Measurements from ENCODE around the gene CDK2.

CDK2 gene

GRCh38 chr12:55937981-55938380 is 28.6 kb upstream of the CDK2 start:
- no peak for DNase-seq (ENCODE audit: low read depth in 4 of 4, low spot score in 1 of 4)

GRCh38 chr12:55938826-55939501 is 27.7 kb upstream of the CDK2 start:
- DNase-seq (ENCODE audit: low read depth in 4 of 4, low spot score in 1 of 4), result no peak

- DNase-seq (ENCODE audit: low read depth in 4 of 4, low spot score in 1 of 4), result peak; percentile 62 to 76 (median 67)
These were observed 26.4 kb upstream of the CDK2 start for GRCh38 chr12:55940065-55940732.

- no peak for DNase-seq (ENCODE audit: low read depth in 4 of 4, low spot score in 1 of 4)
These were observed 24.6 kb upstream of the CDK2 start for GRCh38 chr12:55942055-55942454.

- no peak for DNase-seq (ENCODE audit: low read depth in 4 of 4, low spot score in 1 of 4)
These were observed 24.0 kb upstream of the CDK2 start for GRCh38 chr12:55942577-55943136.

- DNase-seq (ENCODE audit: low read depth in 4 of 4, low spot score in 1 of 4), result no peak
These were observed 20.1 kb upstream of the CDK2 start for GRCh38 chr12:55946553-55946952.

GRCh38 chr12:55955344-55955743 is 11.3 kb upstream of the CDK2 start:
- DNase-seq (ENCODE audit: low read depth in 4 of 4, low spot score in 1 of 4), result no peak

GRCh38 chr12:55955800-55956508 is 10.7 kb upstream of the CDK2 start:
- peak in 2 of 4 experiments; percentile 28 to 36 for DNase-seq (ENCODE audit: low read depth in 4 of 4, low spot score in 1 of 4)

- no peak for DNase-seq (ENCODE audit: low read depth in 4 of 4, low spot score in 1 of 4)
These were observed 9.3 kb upstream of the CDK2 start for GRCh38 chr12:55957106-55957859.

- DNase-seq (ENCODE audit: low read depth in 4 of 4, low spot score in 1 of 4), result no peak
These were observed 2.9 kb upstream of the CDK2 start for GRCh38 chr12:55963760-55964159.

GRCh38 chr12:55965240-55965639 is 1.4 kb upstream of the CDK2 start:
- no peak for DNase-seq (ENCODE audit: low read depth in 4 of 4, low spot score in 1 of 4)

- no peak for DNase-seq (ENCODE audit: low read depth in 4 of 4, low spot score in 1 of 4)
These were observed 656 bp upstream of the CDK2 start, which contains the start of gene PMEL for GRCh38 chr12:55965941-55966407. Gene PMEL, minus strand, starts transcription at chr12:55966042. Its CDS starts 31 bp downstream, at chr12:55966011.

GRCh38 chr12:55969356-55969755 is 2.7 kb downstream of the CDK2 start:
- no peak for DNase-seq (ENCODE audit: low read depth in 4 of 4, low spot score in 1 of 4)

- DNase-seq (ENCODE audit: low read depth in 4 of 4, low spot score in 1 of 4), result no peak
These were observed 4.1 kb downstream of the CDK2 start for GRCh38 chr12:55970775-55971174.

- no peak for DNase-seq (ENCODE audit: low read depth in 4 of 4, low spot score in 1 of 4)
These were observed 5.4 kb downstream of the CDK2 start for GRCh38 chr12:55972042-55972441.

GRCh38 chr12:55972456-55972855 is 5.8 kb downstream of the CDK2 start:
- no peak for DNase-seq (ENCODE audit: low read depth in 4 of 4, low spot score in 1 of 4)

- no peak for DNase-seq (ENCODE audit: low read depth in 4 of 4, low spot score in 1 of 4)
These were observed 6.4 kb downstream of the CDK2 start for GRCh38 chr12:55972911-55973598.

GRCh38 chr12:55973599-55974307 is 7.1 kb downstream of the CDK2 start, which contains the start of gene RAB5B:
Gene RAB5B, plus strand, starts transcription at chr12:55974078. Its CDS starts 12,883 bp downstream, at chr12:55986961.
- peak; percentile 87 to 96 (median 94) for DNase-seq (ENCODE audit: low read depth in 4 of 4, low spot score in 1 of 4)

- DNase-seq (ENCODE audit: low read depth in 4 of 4, low spot score in 1 of 4), result peak in 2 of 4 experiments; percentile 10 to 19
These were observed 7.7 kb downstream of the CDK2 start for GRCh38 chr12:55974308-55974730.

All from stimulated activated CD4-positive, alpha-beta T cell treated with anti-CD3 and anti-CD28 coated beads, Interleukin-1b, Interleukin-23, amount 100 ng/mL, for 24 hours (primary cell).